ENCODE data around the gene ADCK1. TPM values are rescaled to one million over a fixed set of nuclear protein-coding genes. Genes with fewer than 3 reads are reported as not detected.

ADCK1 gene
- total RNA-seq, 6 experiments from 2014 or later, result 3.7 to 6.0 (median 5.1) TPM

DNA sequence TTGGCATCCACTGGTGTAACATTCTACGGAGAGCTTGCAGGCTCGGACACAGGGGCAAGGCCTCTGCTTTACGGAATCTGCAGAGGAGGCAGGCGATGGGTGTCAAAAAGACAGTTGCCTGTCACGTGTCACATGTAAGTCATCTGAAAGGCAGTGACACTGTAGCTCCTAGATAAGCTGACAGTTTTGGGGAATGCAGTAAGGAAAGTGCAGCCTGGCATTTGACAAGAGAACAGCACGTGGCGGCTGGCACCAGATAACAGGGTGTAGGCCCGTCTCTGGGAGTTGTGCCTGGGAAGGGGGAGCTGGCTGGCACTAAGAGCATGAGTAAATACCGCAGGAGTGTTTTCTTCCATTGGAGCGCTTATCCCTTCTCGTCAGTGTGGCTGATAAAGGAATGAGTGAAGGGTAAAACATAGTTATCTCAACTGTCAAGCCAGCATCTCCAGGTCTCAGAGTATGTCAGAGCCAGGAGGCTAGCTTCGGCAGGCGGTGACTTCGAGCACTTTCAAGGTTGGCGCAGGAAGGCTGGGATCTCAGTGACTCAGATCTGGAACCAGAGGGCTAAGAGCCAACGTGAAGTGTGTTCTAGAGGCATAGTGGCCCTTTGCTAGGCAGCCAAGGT, 26.1 kb downstream of the ADCK1 start:
- Histone ChIP-seq H3K9me3 (no peaks in the 10 kb centered on the region), H3K4me3 (no peak overlapping the region), H3K36me3 (peaks cover 0 to 5% (median 0%) of the 10 kb centered on the region in 4 donors), H3K27me3 (no peaks in the 10 kb centered on the region), H3K4me1 (no peaks in the 10 kb centered on the region), H3K27ac (no peak overlapping the region)
- ATAC-seq (no peak), DNase-seq (no peak)
- TF ChIP-seq POLR2A (IDR thresholded peaks at IDR 0.05), result no peak
- TF ChIP-seq, protein P1, sequence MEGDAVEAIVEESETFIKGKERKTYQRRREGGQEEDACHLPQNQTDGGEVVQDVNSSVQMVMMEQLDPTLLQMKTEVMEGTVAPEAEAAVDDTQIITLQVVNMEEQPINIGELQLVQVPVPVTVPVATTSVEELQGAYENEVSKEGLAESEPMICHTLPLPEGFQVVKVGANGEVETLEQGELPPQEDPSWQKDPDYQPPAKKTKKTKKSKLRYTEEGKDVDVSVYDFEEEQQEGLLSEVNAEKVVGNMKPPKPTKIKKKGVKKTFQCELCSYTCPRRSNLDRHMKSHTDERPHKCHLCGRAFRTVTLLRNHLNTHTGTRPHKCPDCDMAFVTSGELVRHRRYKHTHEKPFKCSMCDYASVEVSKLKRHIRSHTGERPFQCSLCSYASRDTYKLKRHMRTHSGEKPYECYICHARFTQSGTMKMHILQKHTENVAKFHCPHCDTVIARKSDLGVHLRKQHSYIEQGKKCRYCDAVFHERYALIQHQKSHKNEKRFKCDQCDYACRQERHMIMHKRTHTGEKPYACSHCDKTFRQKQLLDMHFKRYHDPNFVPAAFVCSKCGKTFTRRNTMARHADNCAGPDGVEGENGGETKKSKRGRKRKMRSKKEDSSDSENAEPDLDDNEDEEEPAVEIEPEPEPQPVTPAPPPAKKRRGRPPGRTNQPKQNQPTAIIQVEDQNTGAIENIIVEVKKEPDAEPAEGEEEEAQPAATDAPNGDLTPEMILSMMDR (IDR thresholded peaks at IDR 0.05), result no peak
- 74% methylated on average over 10 of the region's 16 CpGs for WGBS (ENCODE audit: insufficient coverage, low coverage, low lambda C conversion rate, missing lambda C conversion rate)
- intact Hi-C loops (cut with DNase I), result loop anchor here in 1 of 2 donors (10.0 kb wide), 1 partner anchor 171 kb away; no protein-coding TSS in a partner anchor

DNA sequence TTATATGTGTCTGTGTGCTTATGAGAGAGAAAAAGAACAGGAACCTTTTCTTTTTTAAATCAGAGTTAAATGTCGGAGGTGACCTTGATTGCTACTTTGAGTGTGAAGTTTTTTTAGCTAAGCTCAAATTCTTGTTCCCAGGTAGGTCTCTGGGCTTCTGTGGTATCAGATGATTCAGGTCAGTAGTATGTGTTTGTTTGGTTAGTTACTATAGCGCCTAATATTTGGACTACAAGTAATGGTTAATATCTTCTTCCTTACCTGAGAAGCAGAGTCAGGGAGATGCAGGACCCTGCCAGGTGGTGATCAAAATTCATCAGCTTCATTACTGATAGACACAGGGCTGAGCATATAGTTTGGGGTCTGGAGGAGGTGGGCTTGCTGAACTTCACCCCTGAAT, 30.8 kb downstream of the ADCK1 start:
- DNase-seq (no peak), ATAC-seq (no peak)
- Histone ChIP-seq H3K27me3 (no peaks in the 10 kb centered on the region), H3K9me3 (no peaks in the 10 kb centered on the region), H3K36me3 (peaks cover 0 to 5% (median 0%) of the 10 kb centered on the region in 4 donors), H3K4me3 (no peak overlapping the region), H3K4me1 (no peaks in the 10 kb centered on the region), H3K27ac (no peak overlapping the region)
- intact Hi-C loops (cut with DNase I), result no loop called here
- TF ChIP-seq POLR2A (IDR thresholded peaks at IDR 0.05), result no peak
- TF ChIP-seq, protein P1 (IDR thresholded peaks at IDR 0.05), result no peak
- WGBS (ENCODE audit: insufficient coverage, low coverage, low lambda C conversion rate, missing lambda C conversion rate), result 71% methylated on average over 1 of the region's 2 CpGs

DNA sequence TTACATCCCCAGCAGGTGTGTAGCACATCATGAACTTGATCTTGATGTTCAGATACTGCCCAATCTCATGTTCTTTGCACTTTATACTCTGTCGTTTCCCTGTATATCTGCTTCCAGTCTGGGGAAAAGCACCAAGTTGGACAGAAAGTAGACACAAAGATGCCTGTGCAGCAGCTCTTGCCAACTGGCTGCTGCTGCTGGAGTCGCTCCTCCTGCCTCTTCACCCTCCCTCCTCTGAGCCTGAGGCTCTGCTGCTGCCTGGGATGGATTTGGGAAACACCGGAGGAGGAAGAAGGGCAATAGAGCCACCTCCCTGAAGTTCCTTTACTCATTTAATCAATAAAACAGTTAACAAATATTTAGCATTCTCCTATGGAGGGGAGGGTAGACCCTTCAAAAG, 32.4 kb downstream of the ADCK1 start:
- Histone ChIP-seq H3K27me3 (no peaks in the 10 kb centered on the region), H3K9me3 (no peaks in the 10 kb centered on the region), H3K4me1 (no peaks in the 10 kb centered on the region), H3K27ac (no peak overlapping the region), H3K36me3 (peaks cover 0 to 5% (median 0%) of the 10 kb centered on the region in 4 donors), H3K4me3 (no peak overlapping the region)
- intact Hi-C loops (cut with DNase I), result no loop called here
- no peak for TF ChIP-seq POLR2A (IDR thresholded peaks at IDR 0.05)
- TF ChIP-seq, protein P1 (IDR thresholded peaks at IDR 0.05), result no peak
- no peak for ATAC-seq
- 70% methylated on average over 3 of the region's 3 CpGs for WGBS (ENCODE audit: insufficient coverage, low coverage, low lambda C conversion rate, missing lambda C conversion rate)
- DNase-seq, result no peak

- no peak for TF ChIP-seq POLR2A (IDR thresholded peaks at IDR 0.05)
- TF ChIP-seq, protein P1 (IDR thresholded peaks at IDR 0.05), result no peak
- no peaks in the 10 kb centered on the region for H3K4me1 ChIP-seq
- no peaks in the 10 kb centered on the region for H3K36me3 ChIP-seq
- no peak for ATAC-seq
- H3K27me3 ChIP-seq, result no peaks in the 10 kb centered on the region
- H3K4me3 ChIP-seq, result no peak overlapping the region
- intact Hi-C loops (cut with DNase I), result no loop called here
- no peak overlapping the region for H3K27ac ChIP-seq
- no peak for DNase-seq
- WGBS (ENCODE audit: insufficient coverage, low coverage, low lambda C conversion rate, missing lambda C conversion rate), result 85% methylated on average over 2 of the region's 7 CpGs
- no peaks in the 10 kb centered on the region for H3K9me3 ChIP-seq
Observed at GRCh38 chr14:77837926-77838325, 38.0 kb downstream of the ADCK1 start.

Measured in right lobe of liver (tissue), 6 donors.